ENCODE data around the gene UBXN11. TPM values are rescaled to one million over a fixed set of nuclear protein-coding genes. Genes with fewer than 3 reads are reported as not detected.

The UBXN11 gene
- total and polyA plus RNA-seq, 5 donors from 2014 or later: 8.1 to 30.8 (median 11.5) TPM

DNA sequence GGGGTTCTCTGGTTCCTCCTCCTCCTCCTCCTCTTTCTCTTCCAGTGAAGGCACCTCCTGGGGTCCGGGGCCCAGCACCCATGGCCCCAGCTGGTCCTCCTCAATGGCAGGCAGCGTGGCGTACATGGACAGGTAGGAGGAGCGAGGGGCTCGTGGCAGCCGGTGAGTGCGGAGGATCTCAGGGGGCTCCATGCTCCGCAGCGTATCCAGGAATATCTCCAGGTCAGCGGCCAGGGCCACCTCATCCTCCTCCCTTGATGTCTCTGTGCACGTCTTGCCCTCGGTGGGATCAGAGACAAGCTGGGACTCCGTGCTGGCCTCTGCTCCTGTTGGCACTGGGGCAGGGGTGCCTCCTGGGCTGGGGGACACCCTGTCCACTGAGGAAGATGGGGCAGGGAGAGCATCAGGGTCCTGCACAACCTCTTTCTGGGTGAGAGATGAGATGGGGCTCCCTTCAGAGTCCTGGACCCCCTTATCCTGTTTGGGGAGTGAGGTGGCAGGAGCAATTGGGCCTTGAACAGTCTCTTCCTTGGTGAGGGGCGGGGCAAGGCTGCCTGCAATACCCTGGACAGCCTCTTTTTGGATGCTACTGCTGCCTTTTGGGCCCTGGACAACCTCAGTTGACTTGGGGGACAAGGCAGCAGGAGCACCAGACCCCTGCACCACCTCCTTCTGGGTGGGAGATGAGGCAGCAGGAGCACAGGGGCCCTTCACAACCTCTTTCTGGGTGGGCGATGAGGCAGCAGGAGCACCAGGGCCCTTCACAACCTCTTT lies 37.9 kb upstream of the UBXN11 start:
- H3K36me3 ChIP-seq (ENCODE audit: control insufficient read depth, insufficient read depth, low read length): no peaks in the 10 kb centered on the region
- no peak overlapping the region for H3K4me3 ChIP-seq (ENCODE audit: low read depth, low read length)
- no peak for DNase-seq
- H3K4me1 Mint-ChIP-seq: no peaks in the 10 kb centered on the region
- H3K27me3 Mint-ChIP-seq: no peaks in the 10 kb centered on the region
- no peaks in the 10 kb centered on the region for H3K9me3 ChIP-seq (ENCODE audit: control insufficient read depth in 2 of 2, low read length in 2 of 2)
- H3K27ac ChIP-seq (ENCODE audit: insufficient read depth, low read length, poor library complexity, severe bottlenecking): no peak overlapping the region
- no peak for ATAC-seq (ENCODE audit: low read depth in 2 of 2)
- no peak overlapping the region for H3K27ac Mint-ChIP-seq
- no peaks in the 10 kb centered on the region for H3K27me3 ChIP-seq (ENCODE audit: control insufficient read depth, insufficient read depth, low read length)
- no peak overlapping the region for H3K4me3 Mint-ChIP-seq
- no peaks in the 10 kb centered on the region for H3K4me1 ChIP-seq (ENCODE audit: control insufficient read depth, insufficient read depth, low read length, poor library complexity, severe bottlenecking)
- H3K36me3 Mint-ChIP-seq: no peaks in the 10 kb centered on the region
- H3K9me3 Mint-ChIP-seq: peaks cover 0 to 1% (median 0%) of the 10 kb centered on the region in 7 donors

DNA sequence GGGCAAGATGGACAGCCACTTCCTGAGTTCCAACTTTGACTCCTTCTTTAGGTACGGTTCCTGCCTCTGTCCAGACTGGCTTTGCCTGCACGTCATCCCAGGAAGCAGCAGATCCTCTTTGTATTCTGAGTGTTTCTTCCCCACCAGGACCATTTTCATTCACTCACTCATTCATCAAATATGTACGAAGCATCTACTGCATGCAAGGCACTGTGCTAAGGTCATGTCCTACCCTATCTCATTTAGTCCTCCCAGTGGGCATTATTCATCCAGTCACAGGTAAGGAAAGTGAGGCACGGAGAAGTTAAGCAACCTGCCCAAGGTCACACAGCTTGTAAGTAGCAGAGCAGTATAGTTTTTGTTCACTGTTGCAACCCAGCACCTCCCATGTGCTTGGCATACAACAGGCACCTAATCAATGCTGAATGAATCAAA lies 33.6 kb upstream of the UBXN11 start:
- peaks cover 15% of the 10 kb centered on the region for H3K4me1 ChIP-seq (ENCODE audit: control insufficient read depth, insufficient read depth, low read length, poor library complexity, severe bottlenecking)
- H3K27me3 Mint-ChIP-seq: peaks cover 4% of the 10 kb centered on the region
- no peaks in the 10 kb centered on the region for H3K36me3 ChIP-seq (ENCODE audit: control insufficient read depth, insufficient read depth, low read length)
- ATAC-seq (ENCODE audit: low read depth in 2 of 2) (no peak), DNase-seq (no peak)
- no peaks in the 10 kb centered on the region for H3K9me3 ChIP-seq (ENCODE audit: control insufficient read depth in 2 of 2, low read length in 2 of 2)
- H3K9me3 Mint-ChIP-seq: peaks cover 0 to 1% (median 0%) of the 10 kb centered on the region in 7 donors
- H3K27me3 ChIP-seq (ENCODE audit: control insufficient read depth, insufficient read depth, low read length): no peaks in the 10 kb centered on the region
- peak overlapping the region in 1 of 4 donors; percentile 20 for H3K4me3 Mint-ChIP-seq
- peak overlapping the region in 1 of 3 donors; percentile 83 for H3K27ac Mint-ChIP-seq
- H3K4me3 ChIP-seq (ENCODE audit: low read depth, low read length): no peak overlapping the region
- no peak overlapping the region for H3K27ac ChIP-seq (ENCODE audit: insufficient read depth, low read length, poor library complexity, severe bottlenecking)
- H3K36me3 Mint-ChIP-seq: no peaks in the 10 kb centered on the region
- H3K4me1 Mint-ChIP-seq: peaks cover 0 to 18% (median 9%) of the 10 kb centered on the region in 4 donors

DNA sequence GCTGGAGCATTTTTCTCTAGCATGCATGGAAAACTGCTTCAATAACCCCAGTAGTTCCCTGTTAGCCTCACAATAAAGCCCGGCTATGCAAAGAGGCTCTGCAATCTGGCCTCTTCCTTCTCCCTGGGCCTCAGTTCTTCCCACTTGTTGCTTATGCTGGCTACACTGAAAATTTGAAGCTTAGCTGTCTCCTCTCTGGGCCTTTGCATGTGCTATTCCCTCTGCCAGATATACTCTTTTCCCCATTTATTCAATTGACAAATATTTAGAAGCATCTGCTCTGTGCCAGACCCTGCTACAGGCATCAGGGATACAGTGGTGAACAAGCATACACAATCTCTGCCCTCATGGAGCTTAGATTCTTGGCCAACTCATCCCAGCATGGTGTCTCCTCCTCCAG lies 32.2 kb upstream of the UBXN11 start:
- no peaks in the 10 kb centered on the region for H3K36me3 Mint-ChIP-seq
- Histone ChIP-seq H3K27ac (ENCODE audit: insufficient read depth, low read length, poor library complexity, severe bottlenecking) (no peak overlapping the region), H3K4me1 (ENCODE audit: control insufficient read depth, insufficient read depth, low read length, poor library complexity, severe bottlenecking) (peaks cover 15% of the 10 kb centered on the region), H3K27me3 (ENCODE audit: control insufficient read depth, insufficient read depth, low read length) (no peaks in the 10 kb centered on the region), H3K4me3 (ENCODE audit: low read depth, low read length) (no peak overlapping the region), H3K36me3 (ENCODE audit: control insufficient read depth, insufficient read depth, low read length) (no peaks in the 10 kb centered on the region), H3K9me3 (ENCODE audit: control insufficient read depth in 2 of 2, low read length in 2 of 2) (no peaks in the 10 kb centered on the region)
- peak overlapping the region in 2 of 4 donors; percentile 55 to 86 for H3K4me3 Mint-ChIP-seq
- peaks cover 0 to 18% (median 11%) of the 10 kb centered on the region in 4 donors for H3K4me1 Mint-ChIP-seq
- DNase-seq (no peak), ATAC-seq (ENCODE audit: low read depth in 2 of 2) (no peak)
- H3K9me3 Mint-ChIP-seq: peaks cover 0 to 1% (median 0%) of the 10 kb centered on the region in 7 donors
- H3K27ac Mint-ChIP-seq: peak overlapping the region in 1 of 3 donors; percentile 59
- peaks cover 4% of the 10 kb centered on the region for H3K27me3 Mint-ChIP-seq

DNA sequence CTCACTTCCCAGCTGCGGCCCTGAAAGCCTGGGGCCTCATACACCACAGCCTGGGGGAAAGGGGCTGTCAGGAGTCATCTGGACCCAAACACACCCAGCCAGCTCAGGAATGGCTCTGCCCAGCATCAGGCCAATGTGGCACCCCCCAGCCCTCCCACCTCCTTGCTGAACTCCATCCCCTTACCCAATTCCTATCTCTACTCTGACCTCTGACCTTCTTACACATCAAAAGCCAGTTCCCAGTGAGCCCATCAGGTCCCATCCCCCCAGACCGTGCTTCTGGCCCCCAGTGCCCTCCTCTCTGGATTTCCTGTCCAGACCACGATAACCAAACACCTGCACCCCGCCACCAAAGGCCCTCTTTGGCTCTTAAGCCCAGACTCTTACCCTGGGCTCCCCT lies 31.2 kb upstream of the UBXN11 start:
- Histone ChIP-seq H3K27me3 (ENCODE audit: control insufficient read depth, insufficient read depth, low read length) (no peaks in the 10 kb centered on the region), H3K27ac (ENCODE audit: insufficient read depth, low read length, poor library complexity, severe bottlenecking) (no peak overlapping the region), H3K4me1 (ENCODE audit: control insufficient read depth, insufficient read depth, low read length, poor library complexity, severe bottlenecking) (peaks cover 15% of the 10 kb centered on the region), H3K36me3 (ENCODE audit: control insufficient read depth, insufficient read depth, low read length) (no peaks in the 10 kb centered on the region), H3K9me3 (ENCODE audit: control insufficient read depth in 2 of 2, low read length in 2 of 2) (no peaks in the 10 kb centered on the region), H3K4me3 (ENCODE audit: low read depth, low read length) (no peak overlapping the region)
- Mint-ChIP-seq H3K4me1 (peaks cover 0 to 18% (median 11%) of the 10 kb centered on the region in 4 donors), H3K4me3 (peak overlapping the region in 3 of 4 donors; percentile 52 to 55 (median 54)), H3K27me3 (peaks cover 4% of the 10 kb centered on the region), H3K36me3 (no peaks in the 10 kb centered on the region), H3K9me3 (peaks cover 0 to 1% (median 0%) of the 10 kb centered on the region in 7 donors), H3K27ac (no peak overlapping the region)
- DNase-seq (no peak), ATAC-seq (ENCODE audit: low read depth in 2 of 2) (no peak)

DNA sequence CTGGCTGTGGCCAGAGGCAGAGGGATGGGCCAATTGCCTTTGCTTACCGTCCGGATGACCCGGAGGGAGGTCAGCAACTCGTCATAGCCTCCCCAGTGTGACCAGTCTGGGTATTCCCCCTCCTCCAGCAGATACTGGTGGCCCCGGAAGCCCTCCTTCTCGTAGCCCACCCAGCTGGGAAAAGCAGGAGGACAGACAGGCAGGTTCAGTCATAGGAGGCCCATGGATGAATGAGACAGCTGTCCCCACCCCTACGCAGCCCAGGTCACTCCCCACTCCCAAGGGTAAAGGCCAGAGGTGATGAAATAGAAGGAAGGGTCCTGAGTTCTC lies 30.7 kb upstream of the UBXN11 start:
- Histone ChIP-seq H3K4me1 (ENCODE audit: control insufficient read depth, insufficient read depth, low read length, poor library complexity, severe bottlenecking) (peaks cover 15% of the 10 kb centered on the region), H3K9me3 (ENCODE audit: control insufficient read depth in 2 of 2, low read length in 2 of 2) (no peaks in the 10 kb centered on the region), H3K36me3 (ENCODE audit: control insufficient read depth, insufficient read depth, low read length) (no peaks in the 10 kb centered on the region), H3K4me3 (ENCODE audit: low read depth, low read length) (no peak overlapping the region), H3K27ac (ENCODE audit: insufficient read depth, low read length, poor library complexity, severe bottlenecking) (no peak overlapping the region), H3K27me3 (ENCODE audit: control insufficient read depth, insufficient read depth, low read length) (no peaks in the 10 kb centered on the region)
- Mint-ChIP-seq H3K36me3 (no peaks in the 10 kb centered on the region), H3K4me3 (peak overlapping the region; percentile 55 to 80 (median 71)), H3K4me1 (peaks cover 0 to 18% (median 11%) of the 10 kb centered on the region in 4 donors), H3K27ac (peak overlapping the region in 1 of 3 donors; percentile 38), H3K9me3 (peaks cover 0 to 1% (median 0%) of the 10 kb centered on the region in 7 donors), H3K27me3 (peaks cover 4% of the 10 kb centered on the region)
- no peak for DNase-seq
- no peak for ATAC-seq (ENCODE audit: low read depth in 2 of 2)

DNA sequence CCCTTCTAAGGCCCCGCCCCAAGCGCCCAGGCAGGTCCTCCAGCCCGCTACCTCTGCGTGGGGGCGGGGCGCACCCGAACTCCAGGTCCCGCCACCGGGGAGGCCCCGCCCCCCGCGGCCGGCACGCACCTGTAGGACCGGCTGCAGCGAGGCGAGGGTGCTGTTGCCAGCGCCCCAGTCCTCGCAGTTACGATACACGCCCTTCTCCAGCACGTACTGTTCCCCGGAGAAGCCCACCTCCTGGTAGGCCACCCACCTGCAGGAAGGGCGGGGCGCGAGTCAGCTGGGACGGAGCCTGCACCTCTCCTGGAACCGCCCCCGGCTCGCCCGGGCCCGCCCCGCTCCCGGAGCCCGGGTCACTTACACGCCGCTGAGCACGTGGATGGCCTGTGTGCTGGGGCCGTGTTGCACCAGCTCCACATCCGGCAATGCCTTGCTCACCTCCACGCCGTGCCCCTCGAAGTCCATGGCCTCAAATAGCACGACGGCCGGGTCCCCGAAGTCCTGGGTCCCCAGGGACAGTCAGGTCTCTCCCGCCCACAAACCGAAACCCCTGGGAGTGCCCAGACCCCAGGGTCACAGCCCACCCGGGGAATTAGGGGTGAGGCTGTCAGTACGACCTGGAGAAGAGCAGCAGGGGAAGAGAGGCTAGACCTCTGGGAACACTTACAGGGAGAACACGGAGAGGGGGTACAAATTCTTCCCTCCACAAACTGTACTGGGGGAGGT lies 30.2 kb upstream of the UBXN11 start:
- ATAC-seq (ENCODE audit: low read depth in 2 of 2): peak; percentile 86 to 89
- no peaks in the 10 kb centered on the region for H3K36me3 ChIP-seq (ENCODE audit: control insufficient read depth, insufficient read depth, low read length)
- Mint-ChIP-seq H3K9me3 (peaks cover 0 to 1% (median 0%) of the 10 kb centered on the region in 7 donors), H3K27ac (peak overlapping the region in 1 of 3 donors; percentile 14), H3K36me3 (no peaks in the 10 kb centered on the region), H3K4me1 (peaks cover 0 to 18% (median 11%) of the 10 kb centered on the region in 4 donors), H3K27me3 (peaks cover 4% of the 10 kb centered on the region), H3K4me3 (peak overlapping the region; percentile 85 to 96 (median 88))
- no peaks in the 10 kb centered on the region for H3K27me3 ChIP-seq (ENCODE audit: control insufficient read depth, insufficient read depth, low read length)
- DNase-seq: peak; percentile 75 to 88 (median 83)
- peaks cover 15% of the 10 kb centered on the region for H3K4me1 ChIP-seq (ENCODE audit: control insufficient read depth, insufficient read depth, low read length, poor library complexity, severe bottlenecking)
- H3K27ac ChIP-seq (ENCODE audit: insufficient read depth, low read length, poor library complexity, severe bottlenecking): peak overlapping the region; percentile 20
- no peak overlapping the region for H3K4me3 ChIP-seq (ENCODE audit: low read depth, low read length)
- H3K9me3 ChIP-seq (ENCODE audit: control insufficient read depth in 2 of 2, low read length in 2 of 2): no peaks in the 10 kb centered on the region

DNA sequence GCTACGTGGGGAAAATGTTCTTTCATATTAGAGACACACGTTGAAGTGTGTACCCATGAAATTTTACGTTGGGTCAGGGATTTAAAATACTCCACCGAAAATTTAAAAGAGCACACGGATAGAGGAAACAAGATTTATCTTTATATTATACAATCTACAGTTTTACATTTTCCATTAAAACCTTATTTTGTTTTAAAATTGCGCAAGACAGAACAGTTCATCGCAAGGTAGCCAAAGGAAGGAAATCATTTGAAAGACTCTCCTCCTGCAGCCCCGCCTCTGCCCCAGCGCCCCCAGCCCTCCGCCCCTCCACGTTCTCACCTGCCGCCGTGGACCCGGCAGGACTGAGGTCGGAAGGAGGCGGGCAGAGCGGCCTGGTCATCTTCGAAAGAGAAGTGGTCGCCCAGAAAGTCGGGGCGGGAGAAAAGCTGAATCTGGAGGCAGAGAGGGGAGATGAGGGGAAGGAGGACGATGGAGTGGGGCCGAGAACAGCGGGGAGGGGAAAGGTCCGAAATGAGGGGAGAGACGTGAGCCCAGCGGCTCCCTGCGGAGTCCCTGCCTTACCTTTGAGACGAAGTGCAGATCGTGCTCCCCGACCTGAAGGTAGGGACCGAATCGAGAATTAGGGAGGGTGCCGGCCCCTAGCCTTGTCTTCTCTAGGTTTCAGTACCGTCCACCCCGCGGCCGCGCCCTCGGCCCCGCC lies 29.5 kb upstream of the UBXN11 start:
- H3K27me3 ChIP-seq (ENCODE audit: control insufficient read depth, insufficient read depth, low read length): no peaks in the 10 kb centered on the region
- H3K4me3 Mint-ChIP-seq: peak overlapping the region; percentile 85 to 96 (median 88)
- DNase-seq: peak in 1 of 3 donors; percentile 17
- H3K36me3 Mint-ChIP-seq: no peaks in the 10 kb centered on the region
- H3K4me1 ChIP-seq (ENCODE audit: control insufficient read depth, insufficient read depth, low read length, poor library complexity, severe bottlenecking): peaks cover 15% of the 10 kb centered on the region
- ATAC-seq (ENCODE audit: low read depth in 2 of 2): no peak
- H3K4me1 Mint-ChIP-seq: peaks cover 0 to 18% (median 11%) of the 10 kb centered on the region in 4 donors
- peaks cover 3% of the 10 kb centered on the region for H3K36me3 ChIP-seq (ENCODE audit: control insufficient read depth, insufficient read depth, low read length)
- peak overlapping the region; percentile 20 for H3K27ac ChIP-seq (ENCODE audit: insufficient read depth, low read length, poor library complexity, severe bottlenecking)
- H3K27me3 Mint-ChIP-seq: peaks cover 4% of the 10 kb centered on the region
- no peaks in the 10 kb centered on the region for H3K9me3 ChIP-seq (ENCODE audit: control insufficient read depth in 2 of 2, low read length in 2 of 2)
- H3K27ac Mint-ChIP-seq: peak overlapping the region in 2 of 3 donors; percentile 52 to 81
- peaks cover 0 to 1% (median 0%) of the 10 kb centered on the region in 7 donors for H3K9me3 Mint-ChIP-seq
- peak overlapping the region; percentile 77 for H3K4me3 ChIP-seq (ENCODE audit: low read depth, low read length)
